K562 (cell line): Measurements from ENCODE around the gene RNF150. TPM values are rescaled to one million over a fixed set of nuclear protein-coding genes. Genes with fewer than 3 reads are reported as not detected.

Source experiments
- BDP1 ChIP-seq: IDR thresholded peaks from 3 replicates; pipeline ENCODE4 v1.6.1; 2011; ENCODE audit not compliant: insufficient read length, insufficient read depth
- BHLHE40 ChIP-seq: IDR thresholded peaks from 2 replicates; pipeline ENCODE4 v1.6.1; 2011; ENCODE audit warnings: low read length, improper control_type of control experiment
- BRF2 ChIP-seq: IDR thresholded peaks from 3 replicates; pipeline ENCODE4 v1.6.1; 2011; ENCODE audit warnings: borderline replicate concordance, mild to moderate bottlenecking; ENCODE audit not compliant: insufficient read length, insufficient read depth
- DEAF1 ChIP-seq: fragments of 450-650 bp; formaldehyde crosslinking; IDR thresholded peaks from 2 replicates; pipeline ENCODE4 v1.4.0; 2020; ENCODE audit warnings: mild to moderate bottlenecking, moderate library complexity
- GABPB2 ChIP-seq: fragments of 250-450 bp; sonication (Bioruptor Pico); conservative IDR thresholded peaks from 2 replicates; pipeline ENCODE4 v1.5.1; 2021; ENCODE audit warnings: mild to moderate bottlenecking
- GATAD2A ChIP-seq: fragments of 450-650 bp; IDR thresholded peaks from 2 replicates; pipeline ENCODE4 v1.6.1; 2017
- KLF13 ChIP-seq: fragments of 450-650 bp; IDR thresholded peaks from 2 replicates; pipeline ENCODE4 v1.6.1; 2016; ENCODE audit warnings: missing genetic modification characterization, low read depth, mild to moderate bottlenecking, missing compliant biosample characterization, moderate library complexity, borderline replicate concordance
- MXD1 ChIP-seq: fragments of 250-450 bp; sonication (Bioruptor Pico); IDR thresholded peaks from 2 replicates; pipeline ENCODE4 v1.8.0; 2021; ENCODE audit warnings: borderline replicate concordance, mild to moderate bottlenecking, moderate library complexity; ENCODE audit not compliant: poor library complexity, severe bottlenecking
- NONO ChIP-seq, 2 experiments: fragments of 200-400 bp in 1 of 2; fragments of 450-650 bp in 1 of 2; formaldehyde crosslinking in 1 of 2; IDR thresholded peaks; 2 replicates each; pipeline ENCODE4 v1.6.1; 2017; ENCODE audit warnings: low read depth in 2 of 2, mild to moderate bottlenecking in 2 of 2, moderate library complexity in 2 of 2, low read length in 1 of 2
- NR2C1 ChIP-seq, 2 experiments: fragments of 450-650 bp; IDR thresholded peaks; 2 replicates each; pipeline ENCODE4 v1.6.1; 2017; ENCODE audit warnings: mild to moderate bottlenecking in 2 of 2, antibody characterized with exemption in 1 of 2, inconsistent platforms in 1 of 2, missing compliant biosample characterization in 1 of 2, missing genetic modification characterization in 1 of 2
- POLR2G ChIP-seq: fragments of 200-400 bp; formaldehyde crosslinking; IDR thresholded peaks from 2 replicates; pipeline ENCODE4 v1.6.1; 2017; ENCODE audit warnings: low read depth, mild to moderate bottlenecking, antibody characterized with exemption, low read length, moderate library complexity
- RBFOX2 ChIP-seq: fragments of 200-400 bp; formaldehyde crosslinking; IDR thresholded peaks from 2 replicates; pipeline ENCODE4 v1.6.1; 2017; ENCODE audit warnings: low read depth, mild to moderate bottlenecking, low read length, moderate library complexity
- SMC3 ChIP-seq: conservative IDR thresholded peaks from 2 replicates; pipeline ENCODE4 v1.6.1; 2011; ENCODE audit warnings: low read depth, low read length, improper control_type of control experiment; ENCODE audit not compliant: insufficient read depth
- ZNF174 ChIP-seq: fragments of 250-450 bp; sonication (Bioruptor Pico); IDR thresholded peaks from 2 replicates; pipeline ENCODE4 v1.4.0; 2020; ENCODE audit warnings: mild to moderate bottlenecking
- polyA plus RNA-seq, 8 experiments: library from polyadenylated mRNA; depleted of rRNA in 4 of 8; stranded (reverse) in 5 of 8; unstranded in 3 of 8; fragments of >200 nt; fragmentation: Nextera tagmentation in 2 of 8; fragmentation: Illumina TruSeq in 1 of 8; extraction: Ambion mirVana in 2 of 8; extraction: Trizol in 1 of 8; gene quantifications; 2 replicates each; pipeline versions ENCODE4 v1.2.1 to v1.2.3, GENCODE V29; 2011 to 2014; ENCODE audit warnings: inconsistent platforms in 1 of 8, missing spikeins in 1 of 8
- total RNA-seq, 7 experiments: library from RNA; depleted of rRNA in 6 of 7; stranded (reverse); fragments of >200 nt in 6 of 7; fragmentation: Illumina TruSeq in 2 of 7; extraction: Trizol in 2 of 7; gene quantifications; 2 replicates each; pipeline versions ENCODE4 v1.2.1 to v1.2.3, GENCODE V29; 2011 to 2021; ENCODE audit warnings: low replicate concordance in 1 of 7
- TF ChIP-seq, protein P1 (sequence below), 2 experiments: fragments of 450-650 bp; formaldehyde crosslinking in 1 of 2; IDR thresholded peaks; 2 replicates each; pipeline versions ENCODE4 v1.4.0 to v1.6.1; 2014 to 2020; ENCODE audit warnings: mild to moderate bottlenecking in 2 of 2, borderline replicate concordance in 1 of 2, low read depth in 1 of 2

RNF150 gene
- total and polyA plus RNA-seq, 9 of the 15 experiments (the other 6 are each of a cell fraction or from before 2014, with no cell fraction given) = 0.09 TPM; not detected in 8

DNA sequence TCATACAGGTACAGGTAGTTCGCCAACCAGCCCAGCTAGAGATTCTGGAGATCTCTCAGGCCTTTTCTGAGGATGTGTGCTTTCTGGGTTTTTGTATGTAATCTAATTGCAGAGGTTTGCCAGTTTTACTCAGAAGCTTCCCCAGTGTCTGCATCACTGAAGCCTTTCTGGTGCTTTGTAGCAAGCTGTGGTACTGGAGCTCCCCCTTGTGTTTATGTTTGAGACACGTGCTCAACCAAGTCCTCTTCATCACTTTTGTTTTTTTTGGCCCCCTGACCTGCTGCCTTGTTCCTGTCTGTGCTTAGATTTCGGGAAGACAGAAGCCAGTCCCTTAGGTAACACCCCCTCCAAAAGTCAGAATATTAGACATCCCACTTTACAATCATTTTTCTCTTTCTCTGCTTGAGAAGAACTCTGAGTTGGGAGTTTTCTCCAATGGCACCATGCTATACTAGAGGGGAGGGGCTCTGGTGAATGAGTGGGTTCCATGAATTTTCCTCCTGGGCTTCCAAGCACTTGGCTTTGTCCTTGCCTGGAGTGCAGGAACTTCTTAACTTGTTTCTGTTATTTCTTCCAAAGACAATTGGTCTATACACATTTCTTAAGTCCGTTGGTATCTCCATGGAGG, 248.7 kb downstream of the RNF150 start (continued):
- TF ChIP-seq, protein P1, sequence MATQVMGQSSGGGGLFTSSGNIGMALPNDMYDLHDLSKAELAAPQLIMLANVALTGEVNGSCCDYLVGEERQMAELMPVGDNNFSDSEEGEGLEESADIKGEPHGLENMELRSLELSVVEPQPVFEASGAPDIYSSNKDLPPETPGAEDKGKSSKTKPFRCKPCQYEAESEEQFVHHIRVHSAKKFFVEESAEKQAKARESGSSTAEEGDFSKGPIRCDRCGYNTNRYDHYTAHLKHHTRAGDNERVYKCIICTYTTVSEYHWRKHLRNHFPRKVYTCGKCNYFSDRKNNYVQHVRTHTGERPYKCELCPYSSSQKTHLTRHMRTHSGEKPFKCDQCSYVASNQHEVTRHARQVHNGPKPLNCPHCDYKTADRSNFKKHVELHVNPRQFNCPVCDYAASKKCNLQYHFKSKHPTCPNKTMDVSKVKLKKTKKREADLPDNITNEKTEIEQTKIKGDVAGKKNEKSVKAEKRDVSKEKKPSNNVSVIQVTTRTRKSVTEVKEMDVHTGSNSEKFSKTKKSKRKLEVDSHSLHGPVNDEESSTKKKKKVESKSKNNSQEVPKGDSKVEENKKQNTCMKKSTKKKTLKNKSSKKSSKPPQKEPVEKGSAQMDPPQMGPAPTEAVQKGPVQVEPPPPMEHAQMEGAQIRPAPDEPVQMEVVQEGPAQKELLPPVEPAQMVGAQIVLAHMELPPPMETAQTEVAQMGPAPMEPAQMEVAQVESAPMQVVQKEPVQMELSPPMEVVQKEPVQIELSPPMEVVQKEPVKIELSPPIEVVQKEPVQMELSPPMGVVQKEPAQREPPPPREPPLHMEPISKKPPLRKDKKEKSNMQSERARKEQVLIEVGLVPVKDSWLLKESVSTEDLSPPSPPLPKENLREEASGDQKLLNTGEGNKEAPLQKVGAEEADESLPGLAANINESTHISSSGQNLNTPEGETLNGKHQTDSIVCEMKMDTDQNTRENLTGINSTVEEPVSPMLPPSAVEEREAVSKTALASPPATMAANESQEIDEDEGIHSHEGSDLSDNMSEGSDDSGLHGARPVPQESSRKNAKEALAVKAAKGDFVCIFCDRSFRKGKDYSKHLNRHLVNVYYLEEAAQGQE (IDR thresholded peaks at IDR 0.05; ENCODE audit: borderline replicate concordance) = peak; percentile 41; the same call in 1 of the 2 replicates
- TF ChIP-seq, protein P1 (CRISPR knock-in tag; IDR thresholded peaks at IDR 0.05; ENCODE audit: low read depth) = no peak
- TF ChIP-seq MXD1 (CRISPR knock-in tag) = no peak
- TF ChIP-seq SMC3 = peak; percentile 41
- no peak for TF ChIP-seq NR2C1 (IDR thresholded peaks at IDR 0.05)
- TF ChIP-seq NR2C1 (tag; IDR thresholded peaks at IDR 0.05) = no peak
- TF ChIP-seq DEAF1 (CRISPR knock-in tag) = peak; percentile 56; the same call in 1 of the 2 replicates
- TF ChIP-seq BRF2 = no peak
- TF ChIP-seq NONO (IDR thresholded peaks at IDR 0.05; ENCODE audit: low read depth in 2 of 2, low read length in 1 of 2) = no peak
- no peak for TF ChIP-seq BDP1
- TF ChIP-seq POLR2G = no peak
- no peak for TF ChIP-seq GABPB2 (CRISPR knock-in tag)
- TF ChIP-seq GATAD2A = no peak
- TF ChIP-seq ZNF174 (CRISPR knock-in tag) = no peak
- TF ChIP-seq KLF13 (tag) = no peak
- TF ChIP-seq BHLHE40 = peak; percentile 67
- TF ChIP-seq RBFOX2 = no peak
